ENCODE data around the gene RAB3GAP2.
"Not testable (repeated sequence)": the region's sequence is repeated elsewhere in the genome, so short reads cannot be mapped to it uniquely, and the experiment has no call there.

Gene RAB3GAP2

DNA sequence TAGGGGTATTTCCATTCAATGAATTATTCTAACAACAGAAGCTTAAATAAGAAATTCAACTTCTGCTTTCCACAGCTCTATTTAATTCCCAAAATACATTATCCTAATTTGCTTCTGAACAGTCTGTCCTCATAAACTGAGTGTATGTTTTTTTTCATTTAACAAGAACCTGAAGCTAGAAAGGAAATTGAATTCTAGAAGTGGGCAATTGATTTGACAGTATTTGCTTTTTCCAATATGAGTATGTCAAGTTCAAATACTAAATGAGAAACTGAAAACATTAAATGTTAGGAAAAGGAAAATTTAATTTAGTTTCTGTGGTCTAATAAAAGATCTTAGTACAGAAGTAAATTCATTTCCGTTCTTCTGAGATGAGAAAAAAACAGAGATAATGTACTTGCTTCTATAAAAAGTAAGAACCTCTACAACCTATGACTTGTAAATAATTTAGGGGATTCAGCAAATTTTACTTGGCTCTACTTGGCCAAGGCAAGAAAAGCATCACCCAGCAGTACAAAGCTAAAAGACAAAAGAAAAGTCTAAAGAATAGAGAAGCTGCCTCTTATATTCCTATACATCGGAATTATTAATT, 31.1 kb downstream of the RAB3GAP2 start:
- DNase-seq (ENCODE audit: low read depth in 2 of 2): no peak

DNA sequence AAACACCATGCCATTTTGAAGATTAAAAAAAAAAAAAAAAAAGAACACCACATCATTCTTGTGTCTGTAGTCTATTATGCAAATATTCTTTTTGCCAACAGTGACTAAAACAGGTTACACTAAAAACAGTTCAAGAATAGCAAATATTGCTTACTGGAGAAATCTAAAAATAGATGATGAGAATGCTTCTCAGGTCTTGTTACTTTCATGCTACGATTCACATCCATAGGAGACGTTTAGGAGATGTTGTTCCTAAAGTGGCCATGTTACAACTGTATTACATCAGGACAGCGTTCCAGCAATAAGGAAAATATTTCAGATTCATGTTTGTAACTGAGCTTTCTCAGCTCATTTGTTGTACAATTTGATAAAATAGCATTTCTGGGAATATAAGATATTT, 32.3 kb downstream of the RAB3GAP2 start:
- DNase-seq (ENCODE audit: low read depth in 2 of 2): no peak

DNA sequence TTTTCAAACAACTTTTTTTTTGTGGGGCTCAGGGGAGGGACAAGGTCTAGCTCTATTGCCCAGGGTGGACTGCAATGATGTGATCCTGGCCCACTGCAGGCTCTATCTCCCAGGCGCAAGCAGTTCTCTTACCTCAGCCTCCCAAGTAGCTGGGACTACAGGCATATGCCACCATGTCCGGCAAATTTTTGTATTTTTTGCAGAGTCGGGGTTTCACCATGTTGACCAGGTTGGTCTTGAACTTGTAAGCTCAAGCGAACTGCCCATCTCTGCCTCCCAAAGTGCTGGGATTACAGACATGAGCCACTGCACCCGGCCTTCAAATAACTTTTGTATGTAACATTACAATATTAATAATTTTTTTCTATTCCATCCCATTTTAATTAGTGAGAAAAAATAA, 33.0 kb downstream of the RAB3GAP2 start:
- DNase-seq (ENCODE audit: low read depth in 2 of 2): no peak

- DNase-seq (ENCODE audit: low read depth in 2 of 2): not testable (repeated sequence)
Observed at GRCh38 chr1:220236278-220236677, 36.0 kb downstream of the RAB3GAP2 start.

GRCh38 chr1:220235462-220235861, 36.8 kb downstream of the RAB3GAP2 start:
- no peak for DNase-seq (ENCODE audit: low read depth in 2 of 2)

DNA sequence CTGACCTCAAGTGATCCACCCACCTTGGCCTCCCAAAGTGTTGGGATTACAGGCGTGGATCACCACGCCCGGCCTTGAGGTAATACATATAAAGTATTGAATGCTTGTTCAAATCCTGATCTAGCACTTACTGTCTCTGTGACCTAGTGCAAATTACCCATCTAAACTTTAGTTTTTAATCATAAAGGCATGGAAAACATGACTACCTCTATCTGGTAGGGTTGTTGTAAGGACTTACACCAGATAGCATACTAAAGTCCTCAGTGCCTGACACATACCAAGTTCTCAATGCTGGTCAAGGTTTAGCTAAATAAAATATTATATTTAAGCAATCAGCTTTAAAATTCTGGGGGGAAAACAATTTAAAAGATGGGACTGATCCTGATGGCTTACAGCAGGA, 38.3 kb downstream of the RAB3GAP2 start:
- DNase-seq (ENCODE audit: low read depth in 2 of 2): no peak

DNA sequence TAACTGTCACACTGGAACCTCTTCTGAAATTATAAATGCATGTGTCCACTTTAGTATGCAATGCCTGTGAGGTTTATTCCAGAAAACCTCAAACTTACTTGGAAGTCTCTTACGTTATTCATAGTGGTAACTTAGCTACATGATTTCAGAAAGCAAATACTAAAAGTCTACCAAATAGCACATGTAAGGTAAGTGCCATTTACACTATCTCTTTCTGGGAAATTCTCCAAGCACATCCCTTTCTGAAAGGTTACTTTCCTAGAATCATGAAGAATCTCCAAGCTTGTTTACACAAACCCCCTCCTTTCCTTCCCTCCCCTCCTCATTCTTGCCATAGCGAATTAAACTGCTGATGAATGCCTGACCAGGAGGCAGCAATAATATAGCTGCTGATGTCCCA, 42.5 kb downstream of the RAB3GAP2 start:
- no peak for DNase-seq (ENCODE audit: low read depth in 2 of 2)

GRCh38 chr1:220227393-220227792, 44.9 kb downstream of the RAB3GAP2 start:
- no peak for DNase-seq (ENCODE audit: low read depth in 2 of 2)

GRCh38 chr1:220226752-220227151, 45.5 kb downstream of the RAB3GAP2 start:
- DNase-seq (ENCODE audit: low read depth in 2 of 2): no peak

- DNase-seq (ENCODE audit: low read depth in 2 of 2): no peak
Observed at GRCh38 chr1:220225957-220226356, 46.3 kb downstream of the RAB3GAP2 start.

- DNase-seq (ENCODE audit: low read depth in 2 of 2): no peak
Observed at GRCh38 chr1:220224611-220225124, 47.6 kb downstream of the RAB3GAP2 start.

DNA sequence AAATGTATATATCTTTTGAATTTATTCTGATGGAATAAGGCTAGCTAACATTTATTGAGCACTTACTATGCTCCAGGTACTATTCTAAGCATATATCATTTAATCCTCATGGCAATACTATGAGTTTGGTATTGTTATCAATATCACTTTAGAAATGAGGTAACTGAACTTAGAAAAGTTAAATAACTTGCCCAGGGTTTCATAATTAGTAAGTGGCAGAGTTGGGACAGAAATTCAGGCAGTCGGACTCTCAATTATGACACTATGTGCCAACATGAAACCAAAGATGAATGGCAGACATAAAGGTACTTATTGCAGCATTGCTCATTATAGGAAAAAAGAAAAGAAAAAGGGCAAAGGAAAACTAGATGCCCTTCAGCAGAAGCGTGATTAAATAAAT, 48.2 kb downstream of the RAB3GAP2 start:
- no peak for DNase-seq (ENCODE audit: low read depth in 2 of 2)

DNA sequence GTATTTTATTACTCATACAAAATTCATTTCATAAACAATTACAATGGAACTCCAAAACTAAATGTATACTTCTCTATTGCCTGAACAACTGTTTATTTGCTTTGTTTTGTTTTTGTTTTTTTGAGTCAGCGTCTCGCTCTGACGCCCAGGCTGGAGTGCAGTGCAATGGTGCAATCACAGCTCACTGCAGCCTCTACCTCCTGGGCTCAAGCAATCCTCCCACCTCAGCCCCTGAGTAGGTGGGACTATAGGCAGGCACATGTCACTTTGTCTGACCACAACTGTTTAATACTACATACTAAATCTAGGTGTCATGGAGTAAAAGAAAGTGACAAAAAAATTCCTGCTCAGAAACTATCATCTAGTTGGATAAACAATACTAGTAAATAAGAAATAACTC, 49.3 kb downstream of the RAB3GAP2 start:
- DNase-seq (ENCODE audit: low read depth in 2 of 2): no peak

DNA sequence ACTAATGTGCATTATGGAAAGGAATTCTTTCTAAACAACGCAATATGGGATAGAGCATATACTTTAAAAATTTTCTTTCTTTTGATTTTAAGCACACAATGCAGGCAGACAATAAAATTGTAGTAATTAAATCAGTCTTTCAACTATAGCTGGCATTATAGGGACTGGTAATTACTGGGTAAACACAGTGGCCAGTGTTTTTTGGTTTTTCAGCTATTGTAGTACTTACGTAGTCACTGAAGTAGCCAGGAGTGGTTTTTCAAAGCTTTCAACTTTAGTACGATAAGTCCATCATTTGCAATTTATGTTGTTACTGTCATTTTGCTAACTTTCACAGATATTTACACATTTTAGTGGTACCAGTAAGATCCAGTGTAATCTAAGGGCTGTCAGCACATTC, 50.6 kb downstream of the RAB3GAP2 start:
- no peak for DNase-seq (ENCODE audit: low read depth in 2 of 2)

GRCh38 chr1:220221269-220221668, 51.0 kb downstream of the RAB3GAP2 start:
- DNase-seq (ENCODE audit: low read depth in 2 of 2): no peak

DNA sequence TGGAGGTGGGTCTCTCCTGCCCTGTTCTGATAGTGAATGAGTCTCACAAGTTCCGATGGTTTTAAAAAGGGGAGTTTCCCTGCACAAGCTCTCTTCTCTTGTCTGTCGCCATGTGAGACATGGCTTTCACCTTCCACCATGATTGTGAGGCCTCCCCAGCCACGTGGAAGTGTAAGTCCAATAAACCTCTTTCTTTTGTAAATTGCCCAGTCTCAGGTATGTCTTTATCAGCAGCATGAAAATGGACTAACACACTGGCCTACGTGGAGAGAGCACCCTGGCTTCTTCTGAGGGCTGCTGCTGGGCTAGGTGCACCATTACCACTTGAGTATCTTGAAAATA, 51.6 kb downstream of the RAB3GAP2 start:
- not testable (repeated sequence) for DNase-seq (ENCODE audit: low read depth in 2 of 2)

DNA sequence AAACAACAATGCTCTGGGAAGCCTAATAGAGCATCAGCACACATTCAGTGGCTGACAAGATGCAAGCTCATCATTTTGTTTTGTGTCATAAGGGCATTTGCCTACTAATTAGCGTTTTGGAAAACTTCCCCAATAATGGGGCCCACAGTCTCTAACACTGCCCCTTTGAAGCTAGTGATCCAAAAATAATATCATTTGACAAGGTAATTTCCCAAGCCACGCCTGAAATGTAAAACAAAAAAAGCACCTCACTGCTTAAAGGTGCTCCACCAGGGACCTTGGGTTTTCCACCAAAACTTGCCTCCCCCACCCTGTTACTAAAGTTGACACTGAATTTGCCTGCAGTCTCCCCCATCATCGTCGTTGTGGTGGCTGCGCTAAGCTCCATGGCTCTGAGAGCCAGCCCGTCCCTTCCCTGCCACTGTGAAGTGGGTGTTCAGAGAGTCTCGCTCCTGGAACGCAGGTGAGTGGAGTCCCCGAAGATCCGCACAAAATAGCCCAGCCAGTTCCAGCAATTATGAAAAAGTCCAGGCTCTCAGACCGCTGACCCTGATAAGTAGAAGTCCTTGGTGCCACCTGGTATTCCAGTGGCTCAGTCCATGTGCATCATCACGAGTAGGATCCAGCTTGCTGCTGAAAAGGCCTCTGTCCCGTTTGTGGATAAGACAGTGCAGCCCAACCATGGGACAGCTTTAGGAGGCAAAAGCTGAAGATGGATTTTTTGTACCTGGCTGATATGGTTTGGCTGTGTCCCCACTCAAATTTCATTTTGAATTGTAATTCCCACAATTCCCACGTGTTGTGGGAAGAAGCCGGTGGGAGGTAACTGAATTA, 52.2 kb downstream of the RAB3GAP2 start:
- no peak for DNase-seq (ENCODE audit: low read depth in 2 of 2)

DNA sequence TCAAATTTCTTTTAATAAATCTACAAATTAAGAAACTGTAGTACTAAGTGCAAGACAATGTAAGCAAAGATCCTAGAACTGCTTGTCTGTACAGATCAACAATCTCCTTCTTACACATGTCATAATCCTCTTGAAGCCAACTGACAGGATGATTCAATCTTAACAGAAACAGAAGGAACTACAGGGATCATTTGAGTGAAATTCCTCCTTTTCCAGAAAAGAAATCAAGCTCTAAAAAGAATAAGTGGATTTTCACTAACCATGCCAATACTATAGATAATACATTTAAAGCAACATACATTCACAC, 53.2 kb downstream of the RAB3GAP2 start:
- no peak for DNase-seq (ENCODE audit: low read depth in 2 of 2)

- peak in 1 of 2 experiments; percentile 19 for DNase-seq (ENCODE audit: low read depth in 2 of 2)
Observed at GRCh38 chr1:220218397-220219135, 53.7 kb downstream of the RAB3GAP2 start.

DNA sequence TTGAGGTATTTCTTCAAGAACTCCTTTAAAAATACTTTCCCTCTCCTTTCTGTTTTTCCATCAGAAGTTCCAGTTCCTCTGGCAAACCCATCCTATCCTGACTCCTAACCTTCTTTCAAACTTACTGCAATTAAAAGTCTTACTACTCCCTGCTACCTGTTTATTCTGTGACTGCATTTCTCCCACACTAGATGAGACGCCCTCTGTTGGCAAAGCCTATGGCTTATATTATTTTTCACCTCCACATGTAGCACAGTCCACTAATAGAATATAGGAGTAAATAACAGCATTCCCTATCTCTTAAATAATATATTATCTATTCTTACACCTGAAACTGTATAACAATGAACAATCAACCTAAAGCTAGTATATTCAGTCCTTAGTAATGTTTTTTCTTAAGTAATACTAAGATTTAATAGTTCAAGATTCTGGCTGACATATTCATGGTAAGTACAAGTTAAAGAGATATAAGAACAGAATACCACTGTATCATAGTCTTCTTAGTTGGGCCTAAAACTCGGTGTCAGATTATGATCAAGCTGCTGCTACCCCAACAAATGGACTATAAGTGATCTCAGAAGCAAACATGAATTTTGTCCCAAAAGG, 54.8 kb downstream of the RAB3GAP2 start:
- no peak for DNase-seq (ENCODE audit: low read depth in 2 of 2)

DNA sequence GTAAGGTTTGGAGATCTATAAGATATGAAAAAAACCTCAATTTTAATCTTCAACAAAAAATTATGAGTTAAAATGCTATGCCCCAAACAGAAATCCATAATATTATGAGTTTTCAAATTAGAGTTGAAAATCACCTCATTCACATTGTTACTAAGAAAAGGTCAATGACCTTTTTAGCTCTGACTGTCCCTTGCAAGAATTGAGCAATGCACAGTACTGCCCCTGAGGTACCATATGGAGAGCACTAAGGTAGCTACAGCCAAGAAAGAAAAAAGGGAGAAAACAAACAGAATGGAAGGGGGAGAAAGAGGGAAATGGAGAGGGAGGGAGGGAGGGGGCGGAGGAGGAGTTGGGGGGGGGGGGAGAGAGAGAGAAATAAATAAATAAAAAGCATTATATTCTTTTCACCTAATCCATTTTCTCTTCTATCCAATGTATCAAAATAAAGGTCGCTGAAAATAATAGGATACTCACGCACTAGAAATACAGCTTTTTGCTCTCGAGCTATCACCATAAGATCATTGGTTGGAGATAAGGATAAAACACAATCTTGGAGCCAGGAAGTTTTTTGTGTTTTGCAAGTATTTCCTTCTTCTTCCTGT, 58.8 kb downstream of the RAB3GAP2 start:
- DNase-seq (ENCODE audit: low read depth in 2 of 2): no peak

DNA sequence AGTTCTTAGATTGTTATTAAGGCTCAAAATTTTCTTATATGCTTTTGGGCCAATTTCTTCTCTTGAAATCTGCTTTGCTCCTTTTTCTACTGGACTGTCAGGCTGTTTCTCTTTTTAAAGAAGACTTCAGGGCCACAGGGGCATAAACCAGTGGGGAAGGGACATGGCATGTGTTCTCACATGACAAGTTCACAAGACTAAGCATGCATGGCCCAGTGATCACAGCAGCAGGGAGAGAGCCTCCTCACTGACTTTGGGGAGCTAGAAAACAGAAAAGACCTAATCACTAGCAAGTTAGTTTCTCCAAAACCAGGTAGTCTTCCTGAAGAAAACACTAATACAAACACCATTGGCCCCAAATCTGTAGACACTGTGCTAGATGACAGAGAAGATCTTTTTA, 64.8 kb downstream of the RAB3GAP2 start:
- DNase-seq (ENCODE audit: low read depth in 2 of 2): no peak

Measured in stimulated activated CD4-positive, alpha-beta T cell treated with anti-CD3 and anti-CD28 coated beads, Interleukin-12 subunit alpha, Interleukin-12 subunit beta, amount 100 ng/mL, for 24 hours (primary cell).